Activated CD4-positive, CD25-positive, alpha-beta regulatory T cell treated with anti-CD3 and anti-CD28 coated beads, Interleukin-2, amount 50 U/mL, for 72 hours (primary cell): ENCODE results near the gene BLOC1S6.
A peak's percentile ranks its signal among the peaks of the same experiment; 100 is the strongest.

Source experiments
- DNase-seq: peaks from one replicate; pipeline ENCODE4 v3.0.0; 2021

Gene BLOC1S6, protein sequence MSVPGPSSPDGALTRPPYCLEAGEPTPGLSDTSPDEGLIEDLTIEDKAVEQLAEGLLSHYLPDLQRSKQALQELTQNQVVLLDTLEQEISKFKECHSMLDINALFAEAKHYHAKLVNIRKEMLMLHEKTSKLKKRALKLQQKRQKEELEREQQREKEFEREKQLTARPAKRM

DNA sequence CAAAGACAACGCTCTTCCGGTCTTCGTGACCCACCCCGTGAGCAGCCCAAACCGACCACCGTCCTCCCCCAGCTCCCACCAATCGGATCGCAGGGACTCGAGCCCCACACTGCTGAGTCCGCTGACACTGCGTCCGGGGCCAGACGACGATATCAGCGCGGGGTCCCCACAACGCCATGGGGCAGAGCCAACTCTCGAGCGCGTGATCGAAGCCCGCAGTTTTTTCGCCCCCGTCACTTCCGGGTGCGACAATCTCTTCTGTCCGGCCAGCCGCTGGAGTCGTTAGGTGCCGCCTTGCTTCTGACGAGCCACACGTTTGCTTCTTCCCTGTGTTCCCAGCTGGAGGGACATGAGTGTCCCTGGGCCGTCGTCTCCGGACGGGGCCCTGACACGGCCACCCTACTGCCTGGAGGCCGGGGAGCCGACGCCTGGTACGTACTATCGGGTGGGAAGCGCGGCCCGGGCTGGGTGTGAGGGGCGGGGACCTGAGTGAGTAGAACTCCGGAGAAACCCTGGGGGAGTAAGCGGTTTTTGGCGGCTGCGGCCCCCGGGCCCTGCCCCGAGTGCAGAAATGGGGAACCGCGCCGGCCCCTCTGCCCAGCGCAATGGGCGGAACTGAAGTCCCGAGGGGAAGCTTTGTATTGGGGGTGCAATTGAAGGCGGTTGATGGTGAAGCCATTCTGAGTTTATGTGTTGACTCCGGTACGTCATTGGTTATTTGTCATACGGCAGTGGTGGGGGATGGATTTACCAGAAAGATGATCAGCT is at the start of gene BLOC1S6:
Gene BLOC1S6 (plus strand): TSS at position 285 of the 768 bp plus-strand sequence. CDS start 65 bp downstream, at position 350.
- peak; percentile 86 for DNase-seq

DNA sequence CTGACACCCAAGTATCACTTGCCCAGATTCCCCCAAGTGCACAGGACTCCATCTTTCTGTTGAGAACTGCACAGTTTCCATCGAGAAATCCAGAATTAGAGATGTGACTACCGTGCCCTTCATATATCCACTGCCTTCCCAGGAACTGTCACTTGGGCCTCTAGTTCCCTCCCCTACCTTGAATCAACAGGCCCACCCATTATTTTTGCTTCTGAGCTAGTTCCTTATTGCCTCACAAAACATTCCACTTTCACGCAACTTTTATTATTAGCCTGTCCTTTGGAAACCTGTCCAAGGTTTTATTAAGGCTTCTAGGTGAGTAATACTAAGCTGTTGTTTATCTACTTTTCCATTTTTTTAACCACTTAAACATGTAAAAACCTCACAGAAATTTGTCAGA is 47.5 kb upstream of the BLOC1S6 start:
- no peak for DNase-seq

DNA sequence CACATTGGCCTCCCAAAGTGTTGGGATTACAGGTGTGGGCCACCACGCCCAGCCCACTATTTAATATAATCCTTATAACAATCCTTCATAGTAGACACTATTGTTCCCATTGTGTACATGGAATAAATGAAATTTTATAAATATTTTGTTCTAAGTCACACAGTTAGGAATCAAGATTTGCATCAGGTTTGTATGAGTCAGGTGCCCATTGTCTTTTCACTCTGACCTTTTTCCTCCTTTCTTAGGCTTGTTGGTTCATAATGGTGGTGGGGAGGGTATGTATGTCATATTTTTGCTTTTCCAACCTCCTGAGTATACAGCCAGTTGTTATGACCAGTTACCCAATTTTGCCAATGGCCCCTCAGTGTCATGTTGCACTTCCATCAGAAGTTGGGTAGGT is 46.6 kb upstream of the BLOC1S6 start:
- DNase-seq = no peak

DNA sequence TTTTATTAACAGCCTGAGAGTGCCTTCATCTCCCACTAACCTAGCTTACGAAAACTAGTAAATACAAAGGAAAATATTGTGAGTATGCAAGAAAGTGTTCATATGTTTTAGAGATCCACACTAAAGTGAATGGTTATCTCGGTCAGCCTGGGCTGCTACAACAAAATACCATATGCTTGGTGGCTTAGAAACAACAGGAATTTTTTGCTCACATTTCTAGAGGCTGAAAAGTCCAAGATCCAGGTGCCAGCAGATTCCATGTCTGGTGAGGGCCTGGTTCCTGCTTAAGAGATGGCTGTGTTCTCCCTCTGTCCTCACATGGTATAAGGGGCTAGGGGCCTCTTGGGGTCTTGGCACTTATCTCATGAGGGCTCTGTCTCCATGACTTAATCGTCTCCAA is 44.1 kb upstream of the BLOC1S6 start:
- no peak for DNase-seq

DNA sequence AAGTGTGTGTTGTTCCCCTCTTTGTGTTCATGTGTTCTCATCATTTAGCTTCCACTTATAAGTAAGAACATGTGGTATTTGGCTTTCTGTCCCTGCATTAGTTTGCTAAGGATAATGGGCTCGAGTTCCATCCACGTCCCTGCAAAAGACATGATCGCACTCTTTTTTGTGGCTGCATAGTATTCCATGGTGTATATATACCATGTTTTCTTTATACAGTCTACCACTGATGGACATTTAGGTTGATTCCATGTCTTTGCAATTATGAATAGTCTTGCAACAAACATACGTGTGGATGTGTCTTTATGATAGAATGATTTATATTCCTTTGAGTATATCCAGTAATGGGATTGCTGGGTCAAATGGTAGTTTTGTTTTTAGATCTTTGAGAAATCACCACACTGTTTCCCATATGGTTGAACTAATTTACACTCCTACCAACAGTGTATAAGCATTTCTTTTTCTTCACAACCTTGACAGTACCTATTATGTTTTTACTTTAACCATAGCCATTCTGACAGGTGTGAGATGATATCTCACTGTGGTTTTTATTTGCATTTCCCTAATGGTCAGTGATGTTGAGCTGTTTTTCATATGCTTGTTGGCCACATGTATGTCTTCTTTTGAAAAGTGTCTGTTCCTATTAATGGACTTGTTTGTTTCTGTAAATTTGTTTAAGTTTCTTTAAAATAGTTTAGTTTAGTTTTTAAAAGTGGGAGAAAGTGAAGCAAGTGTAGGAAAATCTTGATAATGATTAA is 42.7 kb upstream of the BLOC1S6 start:
- no peak for DNase-seq

DNA sequence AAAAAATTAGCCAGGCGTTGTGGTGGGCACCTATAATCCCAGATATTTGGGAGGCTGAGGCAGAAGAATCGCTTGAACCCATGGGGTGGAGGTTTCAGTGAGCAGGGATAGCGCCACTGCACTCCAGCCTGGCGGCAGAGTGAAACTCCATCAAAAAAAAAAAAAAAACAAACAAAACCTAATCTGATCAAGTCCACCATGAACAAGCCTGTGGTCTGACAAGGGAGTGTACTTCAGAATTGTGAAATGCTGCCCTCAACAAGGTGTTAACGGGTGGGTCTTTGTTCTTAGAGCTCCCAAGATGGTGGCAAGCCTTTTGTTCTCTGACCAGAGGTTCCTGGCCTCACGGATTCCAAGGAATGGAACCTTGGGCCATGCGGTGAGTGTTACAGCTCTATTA is 40.4 kb upstream of the BLOC1S6 start:
- DNase-seq = no peak

DNA sequence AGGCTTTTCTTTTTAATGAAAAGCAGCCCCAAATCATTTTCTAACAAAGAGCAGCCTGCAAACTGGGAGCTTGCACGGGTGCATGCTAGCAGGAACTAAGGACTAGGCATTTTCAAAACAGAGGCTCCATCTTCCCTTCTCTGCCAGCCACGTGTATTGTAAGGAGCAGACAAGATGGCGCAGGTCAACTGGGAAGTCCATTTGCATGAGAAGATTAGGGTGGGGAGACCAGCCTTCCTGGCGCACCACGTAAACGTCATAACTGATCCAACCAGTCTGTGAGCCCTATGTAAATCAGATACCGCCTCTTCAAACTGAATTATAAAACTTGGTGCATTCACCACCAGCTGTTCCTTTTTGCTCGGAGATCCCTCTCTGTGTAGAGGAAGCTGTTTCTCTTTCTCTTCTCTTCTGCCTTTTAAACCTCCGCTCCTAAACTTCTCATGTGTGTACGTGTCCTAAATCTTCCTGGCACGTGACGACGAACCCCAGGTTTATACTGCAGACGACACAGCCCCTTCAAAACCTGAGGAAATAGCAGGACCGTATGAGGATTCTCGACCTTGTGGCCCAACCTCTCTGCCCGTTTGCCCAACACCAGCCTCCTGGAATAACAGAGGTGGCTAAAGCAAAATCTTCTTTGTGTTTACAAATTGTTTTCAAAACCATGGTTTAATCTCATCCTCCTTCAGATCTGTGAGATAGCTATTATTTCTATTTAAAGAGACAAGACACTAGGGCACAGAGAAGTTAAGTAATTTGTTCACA is 38.2 kb upstream of the BLOC1S6 start:
- DNase-seq = no peak

DNA sequence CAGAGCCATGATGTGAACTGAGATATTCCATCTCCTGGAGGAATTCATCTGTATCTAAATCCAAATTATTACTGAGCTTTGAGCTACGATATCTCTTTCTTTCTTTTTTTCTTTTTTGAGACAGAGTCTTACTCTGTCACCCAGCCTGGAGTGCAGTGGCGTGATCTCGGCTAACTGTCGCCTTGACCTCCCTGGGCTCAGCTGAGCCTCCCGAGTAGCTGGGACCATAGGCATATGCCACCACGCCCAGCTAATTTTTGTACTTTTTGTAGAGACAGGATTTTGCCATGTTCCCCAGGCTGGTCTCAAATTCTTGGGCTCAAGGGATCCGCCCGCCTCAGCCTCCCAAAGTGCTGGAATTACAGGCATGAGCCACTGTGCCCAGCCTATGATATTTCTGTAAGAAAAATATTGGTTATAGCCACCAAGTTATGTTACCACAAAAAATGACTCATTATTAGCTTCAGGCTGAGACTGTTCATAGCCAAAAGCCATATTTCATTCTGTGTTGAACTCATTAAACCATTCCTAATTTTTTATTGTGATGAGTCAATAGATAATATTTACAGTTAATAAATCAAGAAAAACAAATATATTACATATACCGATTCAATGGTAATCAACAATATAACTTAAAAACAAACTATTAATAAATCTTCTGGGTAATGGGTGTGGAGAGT is 37.5 kb upstream of the BLOC1S6 start:
- no peak for DNase-seq

DNA sequence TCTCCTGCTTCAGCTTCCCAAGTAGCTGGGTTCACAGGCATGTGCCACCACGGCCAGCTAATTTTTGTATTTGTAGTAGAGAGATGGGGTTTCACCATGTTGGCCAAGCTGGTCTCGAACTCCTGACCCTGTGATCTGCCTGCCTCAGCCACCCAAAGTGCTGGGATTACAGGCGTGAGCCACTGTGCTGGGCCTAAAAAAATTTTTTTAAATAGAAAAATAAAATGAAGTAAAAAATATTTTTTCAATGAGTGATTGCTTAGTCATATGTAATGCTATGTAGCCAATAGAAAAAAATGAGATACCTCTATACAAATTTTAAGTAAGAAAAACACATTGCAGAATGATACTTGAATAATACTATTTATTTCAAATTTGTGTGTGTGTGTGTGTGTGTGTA is 36.7 kb upstream of the BLOC1S6 start:
- no peak for DNase-seq

DNA sequence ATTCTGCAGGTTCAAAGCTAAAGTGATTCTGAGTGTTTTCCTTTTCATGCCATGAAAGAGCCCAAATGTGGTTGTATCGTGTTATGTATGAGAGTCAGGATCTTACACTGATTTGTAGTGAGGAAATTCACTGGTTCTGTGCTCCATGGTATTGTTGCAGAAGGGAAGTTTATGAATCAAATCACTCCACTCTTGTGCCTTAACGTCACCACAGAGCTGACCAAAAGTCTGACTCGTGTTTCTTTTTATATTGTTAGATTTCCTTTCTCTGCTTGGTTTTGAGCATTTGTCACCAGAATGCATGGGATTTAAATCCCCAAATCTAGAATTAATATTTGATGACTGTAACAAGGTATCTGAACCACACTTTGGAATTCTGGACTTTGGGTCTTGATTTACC is 35.5 kb upstream of the BLOC1S6 start:
- no peak for DNase-seq

DNA sequence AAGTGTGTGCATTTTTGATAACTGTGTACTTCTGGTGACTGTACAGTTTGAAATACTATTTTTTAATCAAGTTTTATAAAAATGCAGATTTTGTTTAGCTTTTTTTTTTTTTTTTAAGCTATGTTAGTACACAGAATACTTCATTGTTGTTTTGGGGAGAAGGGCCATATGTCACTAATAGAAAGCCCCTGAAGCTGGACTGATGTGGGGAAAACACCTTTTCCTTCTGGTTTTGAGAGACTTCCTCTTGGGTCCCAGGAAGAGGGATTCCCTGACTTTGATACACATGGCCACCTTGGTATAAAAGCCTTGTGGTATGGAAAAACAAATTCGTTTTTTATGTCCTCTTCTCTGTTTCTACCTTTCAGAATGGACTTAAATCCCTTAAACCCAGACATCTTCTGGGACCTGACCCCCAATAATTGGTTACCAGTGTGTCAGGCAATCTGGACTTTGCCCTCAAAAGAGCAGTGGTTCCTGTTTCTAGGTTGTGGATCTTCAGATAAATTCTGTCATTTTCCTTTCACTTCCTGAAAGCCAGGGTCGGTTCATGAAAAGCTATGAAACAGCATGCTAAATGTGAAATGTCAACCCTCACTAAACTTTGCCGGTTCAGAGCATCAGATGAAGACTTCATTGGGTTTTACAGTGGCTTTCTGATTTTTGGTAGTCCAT is 31.1 kb upstream of the BLOC1S6 start:
- DNase-seq = no peak

DNA sequence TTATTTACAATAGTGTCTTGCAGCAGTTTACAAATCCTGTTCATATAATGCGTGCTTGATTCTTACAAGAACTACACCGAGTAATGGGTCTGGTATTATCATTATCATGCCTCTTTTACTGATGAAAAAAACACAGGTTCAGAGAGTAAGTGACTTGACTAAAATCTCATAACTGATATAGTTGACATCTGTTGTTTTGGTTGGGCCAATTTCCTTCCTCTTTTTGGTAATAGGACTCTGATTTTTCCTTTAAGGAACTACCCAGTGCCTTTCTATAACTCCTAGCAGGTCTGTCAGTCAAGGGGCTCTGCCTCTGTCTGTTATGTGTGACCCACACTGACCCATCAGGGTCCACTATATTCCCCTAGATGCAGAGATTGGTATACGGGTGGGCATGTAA is 14.6 kb upstream of the BLOC1S6 start:
- DNase-seq = no peak

DNA sequence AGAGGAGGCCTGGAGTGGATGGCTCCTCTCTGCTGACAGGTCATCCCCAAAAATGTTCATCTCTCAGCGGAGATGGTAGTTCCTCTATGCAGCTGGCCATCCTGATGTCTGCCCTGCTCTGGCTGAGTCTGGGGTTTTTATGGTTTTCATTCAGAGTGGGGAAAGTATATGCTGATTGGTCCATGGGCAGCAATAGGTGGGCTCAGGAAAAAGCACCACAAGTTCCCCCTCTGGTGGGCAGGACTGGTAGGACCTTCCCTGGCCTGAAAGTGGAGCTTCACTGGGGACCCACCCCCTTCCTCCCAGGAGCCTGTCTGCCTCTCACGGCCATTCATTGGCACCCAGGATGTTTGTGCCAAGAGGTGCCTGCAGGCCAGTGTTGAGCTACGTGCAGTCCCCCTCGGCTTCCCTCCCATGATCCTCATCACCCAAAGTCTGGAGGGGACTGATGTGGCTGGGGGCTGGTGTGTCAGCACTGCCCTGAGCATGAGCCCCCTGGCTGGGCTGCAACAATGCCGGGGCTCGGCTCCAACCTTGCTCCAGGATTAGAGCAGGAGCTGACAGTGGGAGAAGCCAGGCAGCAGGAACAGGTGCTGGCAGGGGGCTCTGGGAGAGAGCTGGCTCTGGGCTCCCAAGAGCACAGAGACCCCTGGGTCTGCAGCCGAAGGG is 13.1 kb upstream of the BLOC1S6 start:
- no peak for DNase-seq

DNA sequence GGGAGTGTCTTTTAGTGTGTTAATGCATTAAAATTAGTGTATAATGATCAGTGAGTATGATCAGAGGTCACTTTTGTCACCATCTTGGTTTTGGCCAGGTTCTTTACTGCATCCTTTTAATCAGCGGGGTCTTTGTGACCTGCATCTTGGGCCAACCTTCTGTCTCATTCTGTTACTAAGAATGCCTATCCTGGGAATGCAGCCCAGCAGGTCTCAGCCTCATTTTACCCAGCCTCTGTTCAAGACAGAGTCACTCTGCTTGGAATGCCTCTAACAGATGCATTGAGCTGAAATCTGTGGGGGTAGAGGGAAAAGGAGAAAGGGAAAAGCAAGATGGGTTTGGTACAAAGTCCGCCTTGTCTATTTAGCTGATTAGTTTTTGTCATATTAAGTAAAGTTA is 5.3 kb upstream of the BLOC1S6 start:
- DNase-seq = no peak

DNA sequence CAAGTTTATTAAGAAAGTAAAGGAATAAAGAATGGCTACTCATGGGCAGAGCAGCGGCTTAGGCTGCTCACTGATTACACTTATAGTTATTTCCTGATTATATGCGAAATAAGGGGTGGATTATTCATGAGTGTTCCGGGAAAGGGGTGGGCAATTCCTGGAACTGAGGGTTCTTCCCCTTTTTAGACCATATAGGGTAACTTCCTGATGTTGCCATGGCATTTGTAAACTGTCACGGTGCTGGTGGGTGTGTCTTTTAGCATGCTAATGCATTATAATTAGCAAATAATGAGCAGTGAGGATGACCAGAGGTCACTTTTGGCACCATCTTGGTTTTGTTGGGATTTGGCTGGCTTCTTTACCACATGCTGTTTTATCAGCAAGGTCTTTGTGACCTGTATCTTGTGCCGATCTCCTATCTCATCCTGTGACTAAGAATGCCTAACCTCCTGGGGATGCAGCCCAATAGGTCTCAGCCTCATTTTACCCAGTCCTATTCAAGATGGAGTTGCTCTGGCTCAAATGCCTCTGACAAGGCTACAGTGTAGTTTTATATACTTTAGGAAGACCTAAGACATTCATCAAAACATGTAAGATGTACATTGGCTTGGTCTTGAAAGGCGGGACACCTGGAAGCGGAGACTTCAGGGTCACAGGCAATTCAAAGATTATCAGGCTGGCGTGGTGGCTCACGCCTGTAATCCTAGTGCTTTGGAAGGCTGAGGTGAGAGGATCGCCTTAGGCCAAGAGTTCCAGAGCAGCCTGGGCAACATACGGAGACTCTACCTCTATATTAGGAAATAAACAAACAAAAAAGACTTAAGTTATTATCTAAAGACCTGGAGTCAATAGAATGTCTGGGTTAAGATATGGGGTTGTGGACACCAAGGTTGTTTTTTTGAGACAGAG is 3.2 kb upstream of the BLOC1S6 start:
- peak; percentile 37 for DNase-seq

DNA sequence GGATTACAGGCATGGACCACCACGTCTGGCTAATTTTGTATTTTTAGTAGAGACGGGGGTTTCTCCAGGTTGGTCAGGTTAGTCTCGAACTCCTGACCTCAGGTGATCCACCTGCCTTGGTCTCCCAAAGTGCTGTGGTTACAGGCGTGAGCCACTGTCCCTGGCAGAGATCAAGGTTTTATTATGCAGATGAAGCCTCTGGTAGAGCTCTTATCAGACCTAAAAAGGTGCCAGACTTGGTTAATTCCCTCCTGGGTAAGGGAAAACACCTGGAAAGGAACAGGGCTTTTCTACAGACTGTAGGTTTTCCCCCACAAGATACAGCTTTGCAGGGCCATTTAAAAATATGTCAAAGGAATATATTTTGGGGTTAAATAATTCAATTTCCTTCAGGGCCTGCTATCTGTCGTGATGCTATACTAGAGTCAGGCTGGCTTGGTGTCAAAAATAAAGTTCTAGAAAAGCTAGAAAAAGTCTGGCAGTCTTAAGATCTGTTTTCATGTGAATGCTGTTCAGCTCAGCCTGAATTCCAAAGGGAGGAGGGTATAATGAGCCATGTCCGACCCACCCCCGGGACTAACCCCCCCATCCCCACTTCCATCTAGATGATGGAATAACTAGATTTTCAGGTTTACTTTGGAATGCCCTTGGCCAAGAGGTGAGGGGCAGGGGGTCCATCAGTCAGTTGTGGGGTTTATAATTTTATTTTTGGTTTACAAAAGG is 1.9 kb upstream of the BLOC1S6 start:
- DNase-seq = no peak

DNA sequence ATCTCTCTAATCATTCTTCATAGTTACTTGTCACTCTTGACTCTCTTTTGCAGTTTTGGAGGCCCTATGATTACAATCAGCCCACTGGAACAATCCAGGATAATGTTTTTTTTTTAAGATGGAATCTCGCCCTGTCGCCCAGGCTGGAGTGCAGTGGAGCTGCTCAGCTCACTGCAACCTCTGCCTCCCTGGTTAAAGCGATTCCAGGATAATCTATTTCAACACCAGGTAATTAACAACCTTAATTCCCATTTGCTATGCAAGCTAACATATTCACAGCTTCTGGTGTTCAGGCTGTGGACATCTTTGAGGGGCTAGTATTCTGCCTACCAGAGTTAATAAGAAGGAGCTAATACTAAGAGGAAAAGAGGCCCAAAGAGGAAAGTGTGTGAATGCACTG is 1.1 kb upstream of the BLOC1S6 start:
- no peak for DNase-seq

DNA sequence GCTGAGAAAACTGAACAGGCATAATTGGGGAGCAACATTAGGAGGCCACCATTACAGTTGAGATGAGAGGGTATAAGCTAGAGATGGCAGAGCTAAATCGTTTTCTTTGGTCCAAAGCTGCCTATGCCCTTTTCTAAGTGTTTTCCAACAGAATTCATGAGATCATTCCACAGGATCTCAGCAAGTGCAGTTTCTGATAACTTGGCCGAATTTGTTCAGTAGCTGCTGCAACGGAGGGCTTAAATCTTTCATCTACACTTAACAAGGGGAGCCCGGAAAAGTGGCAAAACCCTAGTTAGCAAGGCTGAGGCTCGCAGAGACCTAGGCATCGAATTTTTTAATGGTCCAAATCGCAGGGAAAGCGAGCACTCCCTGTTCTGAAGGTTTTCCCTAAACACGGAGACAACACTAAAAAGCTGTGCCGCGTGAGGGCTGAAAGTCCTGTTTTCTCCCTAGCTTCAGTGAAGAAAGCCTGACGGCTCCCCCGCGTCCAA is 531 bp upstream of the BLOC1S6 start:
- DNase-seq = no peak

DNA sequence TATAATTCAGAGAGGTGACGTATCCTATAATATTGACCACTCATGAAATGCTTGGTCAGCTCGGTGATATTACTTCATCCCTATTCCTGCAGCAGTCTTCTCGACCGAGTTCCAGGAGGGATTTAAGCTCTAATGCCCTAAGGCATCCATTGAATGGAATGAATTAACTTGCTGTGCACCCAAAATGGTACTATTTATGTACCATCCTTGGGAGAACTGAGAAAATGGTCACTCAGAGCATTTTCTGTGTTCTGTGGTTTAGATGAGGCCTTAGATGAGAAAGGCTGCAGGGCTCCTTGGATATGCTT is 638 bp downstream of the BLOC1S6 start:
- no peak for DNase-seq
